GM12878 (cell line): ENCODE measurements around the gene AGBL3. TPM values are rescaled to one million over a fixed set of nuclear protein-coding genes. Genes with fewer than 3 reads are reported as not detected.

Source experiments
- ATAC-seq: fragments of 200-7000 bp; cut with Tn5 transposase; 3 replicates; pipeline ENCODE4 v1.9.1; 2020; ENCODE audit warnings: mild to moderate bottlenecking, moderate library complexity
- BruUV-seq: library from RNA; stranded (reverse); fragments of 400-500 nt; replicated peaks from 2 replicates; lab custom pipeline; 2021; lab: Mats Ljungman, UMichigan
- CTCF ChIA-PET: fragments of 300-600 bp; sonication (Branson Sonifier 250); formaldehyde crosslinking; extraction: SDS; loops from one replicate; lab custom pipeline; 2021; ENCODE audit warnings: inconsistent platforms; lab: Yijun Ruan, JAX
- POLR2A ChIA-PET: fragments of 350-600 bp; formaldehyde crosslinking; extraction: SDS; loops from one replicate; lab custom pipeline; 2021; ENCODE audit warnings: inconsistent platforms; lab: Charles Lee
- RAD21 ChIA-PET: fragments of 300-600 bp; sonication (Branson Sonifier 250); formaldehyde crosslinking; loops from one replicate; lab custom pipeline; 2023; ENCODE audit warnings: antibody characterized with exemption; ENCODE audit not compliant: unreplicated experiment; lab: Charles Lee
- SMC1A ChIA-PET: fragments of 300-600 bp; sonication (Branson Sonifier 250); formaldehyde crosslinking; loops from one replicate; lab custom pipeline; 2023; ENCODE audit not compliant: unreplicated experiment, uncharacterized antibody; lab: Charles Lee
- DNase-seq: peaks from one replicate; pipeline ENCODE4 v3.0.0-alpha.2; 2011; ENCODE audit warnings: low read depth, low spot score
- FAIRE-seq: peaks from 3 replicates; lab custom pipeline; 2011; peaks lifted over from hg19 to GRCh38; lab: Jason Lieb, UNC
- H2AFZ ChIP-seq: 2 replicates; pipeline ENCODE4 v1.6.0; 2011; ENCODE audit warnings: low read depth, low read length, control low read depth; ENCODE audit not compliant: control insufficient read depth
- H3K27ac ChIP-seq: 2 replicates; pipeline ENCODE4 v1.5.1; 2011; ENCODE audit warnings: control low read depth; ENCODE audit not compliant: control insufficient read depth, insufficient read depth
- H3K27me3 ChIP-seq, 2 experiments: replicated peaks in 1 of 2; 2 replicates each; pipeline versions ENCODE4 v1.6.0 to v1.6.1; 2011; ENCODE audit warnings: low read length in 1 of 2; ENCODE audit not compliant: control insufficient read depth in 2 of 2, insufficient read depth in 2 of 2
- H3K36me3 ChIP-seq, 2 experiments: 2 replicates each; pipeline ENCODE4 v1.5.1; 2011; ENCODE audit warnings: low read length in 1 of 2; ENCODE audit not compliant: control insufficient read depth in 2 of 2, insufficient read depth in 2 of 2
- H3K4me1 ChIP-seq: 2 replicates; pipeline ENCODE4 v1.6.1; 2011; ENCODE audit warnings: mild to moderate bottlenecking, low read length, moderate library complexity, mixed read lengths; ENCODE audit not compliant: control insufficient read depth, insufficient read depth
- H3K4me2 ChIP-seq: 2 replicates; pipeline ENCODE4 v1.6.0; 2011; ENCODE audit warnings: control low read depth; ENCODE audit not compliant: control insufficient read depth, insufficient read depth
- H3K4me3 ChIP-seq: fragments of 200-600 bp; sonication (generic); 2 replicates; pipeline ENCODE4 v1.5.1; 2016
- H3K79me2 ChIP-seq: 2 replicates; pipeline ENCODE4 v1.6.0; 2011; ENCODE audit warnings: low read length; ENCODE audit not compliant: control insufficient read depth, insufficient read depth
- H3K9ac ChIP-seq: 2 replicates; pipeline ENCODE4 v1.8.0; 2011; ENCODE audit warnings: low read length, control low read depth, mixed read lengths; ENCODE audit not compliant: control insufficient read depth, insufficient read depth
- H3K9me3 ChIP-seq: replicated peaks from 3 replicates; pipeline ENCODE4 v1.5.1; 2011; ENCODE audit warnings: mild to moderate bottlenecking, low read length; ENCODE audit not compliant: control insufficient read depth, insufficient read depth
- H4K20me1 ChIP-seq: 2 replicates; pipeline ENCODE4 v1.6.0; 2011; ENCODE audit not compliant: control insufficient read depth, insufficient read depth
- CHD4 ChIP-seq: fragments of 200-600 bp; sonication (generic); IDR thresholded peaks from 2 replicates; pipeline ENCODE4 v1.6.1; 2016; ENCODE audit warnings: mild to moderate bottlenecking
- CREB1 ChIP-seq: IDR thresholded peaks from 2 replicates; pipeline ENCODE4 v1.6.1; 2012; ENCODE audit warnings: low read depth, mild to moderate bottlenecking, inconsistent platforms
- ESRRA ChIP-seq: IDR thresholded peaks from 2 replicates; pipeline ENCODE4 v1.6.1; 2012; ENCODE audit warnings: mild to moderate bottlenecking, low read length, improper control_type of control experiment
- HDGF ChIP-seq: fragments of 450-650 bp; IDR thresholded peaks from 2 replicates; pipeline ENCODE4 v1.6.1; 2016; ENCODE audit warnings: antibody characterized with exemption
- MTA3 ChIP-seq: IDR thresholded peaks from 2 replicates; pipeline ENCODE4 v1.6.1; 2012; ENCODE audit warnings: low read length, inconsistent platforms, borderline replicate concordance
- PAX5 ChIP-seq: IDR thresholded peaks from 2 replicates; pipeline ENCODE4 v1.6.1; 2011; ENCODE audit warnings: low read depth, low read length, borderline replicate concordance
- RUNX3 ChIP-seq: IDR thresholded peaks from 2 replicates; pipeline ENCODE4 v1.6.1; 2012; ENCODE audit warnings: low read length, inconsistent platforms
- ZSCAN29 ChIP-seq: fragments of 450-650 bp; IDR thresholded peaks from 2 replicates; pipeline ENCODE4 v1.6.1; 2017; ENCODE audit warnings: mild to moderate bottlenecking, moderate library complexity
- WGBS: methylation state at CpG from one replicate; pipeline ENCODE4 v1.1.6; 2016; ENCODE audit warnings: low lambda C conversion rate; ENCODE audit not compliant: insufficient replicate concordance, insufficient coverage; ENCODE audit errors: missing lambda C conversion rate; 5-methylcytosine and 5-hydroxymethylcytosine counted together
- in situ Hi-C: fragments of 300-500 bp; cut with MboI; formaldehyde crosslinking; loops from 9 replicates; pipeline ENCODE4 v1.14.3; 2018; ENCODE audit warnings: mixed read lengths
- intact Hi-C: fragments of 100-400 bp; cut with micrococcal nuclease; formaldehyde crosslinking; loops from one replicate; pipeline ENCODE4 v1.14.2; 2022; ENCODE audit not compliant: unreplicated experiment
- polyA plus RNA-seq, 11 experiments: library from polyadenylated mRNA; depleted of rRNA in 4 of 11; unstranded in 6 of 11; stranded (reverse) in 5 of 11; fragments of >200 nt; fragmentation: Nextera tagmentation in 4 of 11; fragmentation: Illumina TruSeq in 1 of 11; extraction: Ambion mirVana in 4 of 11; extraction: Trizol in 1 of 11; gene quantifications; 1 replicate in 1 of 11; 2 replicates in 10 of 11; pipeline versions ENCODE4 v1.2.1 to v1.2.3, GENCODE V29; 2011 to 2016; ENCODE audit warnings: inconsistent platforms in 2 of 11, missing spikeins in 2 of 11, low read depth in 1 of 11
- total RNA-seq, 4 experiments: library from RNA; depleted of rRNA in 3 of 4; stranded (reverse); fragments of >200 nt in 3 of 4; fragmentation: Illumina TruSeq in 1 of 4; extraction: Trizol in 1 of 4; gene quantifications; 2 replicates each; pipeline versions ENCODE4 v1.2.1 to v1.2.3, GENCODE V29; 2013 to 2021
- TF ChIP-seq, protein P1 (sequence below): IDR thresholded peaks from 2 replicates; pipeline ENCODE4 v1.6.1; 2011; ENCODE audit warnings: borderline replicate concordance, low read depth, mild to moderate bottlenecking, moderate library complexity, mixed read lengths, low read length; ENCODE audit not compliant: insufficient read depth; ENCODE audit errors: extremely low read length
- TF ChIP-seq, protein P2 (sequence below): fragments of 450-650 bp; IDR thresholded peaks from 2 replicates; pipeline ENCODE4 v1.6.1; 2018; ENCODE audit warnings: mild to moderate bottlenecking, low read depth, moderate library complexity; ENCODE audit not compliant: partially characterized antibody

AGBL3 gene
- total and polyA plus RNA-seq, 10 of the 15 experiments (the other 5 are each of a cell fraction or from before 2014, with no cell fraction given) = 0.82 to 12.4 (median 3.7) TPM

DNA sequence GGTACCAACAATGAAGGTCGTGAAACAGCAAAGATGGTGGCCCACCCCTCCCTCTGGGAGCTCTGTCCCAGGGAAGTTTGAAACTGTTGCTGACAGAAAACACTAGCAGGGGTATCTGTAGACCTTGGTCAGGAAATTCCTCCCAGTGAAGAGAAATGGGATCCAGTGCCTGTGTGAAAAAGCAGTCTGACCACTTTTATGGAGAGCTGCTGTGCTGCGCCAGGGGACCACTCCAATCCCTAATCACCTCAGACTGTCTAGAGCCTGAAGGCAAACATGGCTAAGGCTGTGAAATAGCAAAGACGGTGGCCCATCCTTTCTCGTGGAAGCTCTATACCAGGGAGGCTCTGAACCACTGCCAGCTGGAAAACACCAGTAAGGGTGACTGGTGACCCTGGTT, 123.3 kb downstream of the AGBL3 start:
- no peak for DNase-seq
- H3K4me1 ChIP-seq = no peaks in the 10 kb centered on the region
- intact Hi-C loops = no loop called here
- in situ Hi-C loops = no loop called here
- 73% methylated on average over 4 of the region's 4 CpGs for WGBS
- H3K27me3 ChIP-seq = no peaks in the 10 kb centered on the region
- H2AFZ ChIP-seq = no peak overlapping the region
- POLR2A ChIA-PET = no interaction called here
- no peaks in the 10 kb centered on the region for H3K36me3 ChIP-seq
- no peaks in the 10 kb centered on the region; the same call in 2 of the 3 replicates for H3K9me3 ChIP-seq
- no peaks in the 10 kb centered on the region for H3K79me2 ChIP-seq
- H4K20me1 ChIP-seq = no peaks in the 10 kb centered on the region
- CTCF ChIA-PET = interaction anchor here (0.8 kb wide), 1 partner anchor 31 kb away, joined by 4 read pairs; no protein-coding TSS in a partner anchor
- BruUV-seq = no TSS peak
- SMC1A ChIA-PET = interaction anchor here (1.2 to 1.6 kb wide), 2 partner anchors 17 to 37 kb away, joined by 3 to 4 read pairs; no protein-coding TSS in a partner anchor
- no peak overlapping the region for H3K4me2 ChIP-seq
- TF ChIP-seq CHD4 = no peak
- no peak overlapping the region for H3K4me3 ChIP-seq
- FAIRE-seq = no peak
- H3K9ac ChIP-seq = no peak overlapping the region
- RAD21 ChIA-PET = no interaction called here
- no peak for ATAC-seq
- no peak overlapping the region for H3K27ac ChIP-seq

DNA sequence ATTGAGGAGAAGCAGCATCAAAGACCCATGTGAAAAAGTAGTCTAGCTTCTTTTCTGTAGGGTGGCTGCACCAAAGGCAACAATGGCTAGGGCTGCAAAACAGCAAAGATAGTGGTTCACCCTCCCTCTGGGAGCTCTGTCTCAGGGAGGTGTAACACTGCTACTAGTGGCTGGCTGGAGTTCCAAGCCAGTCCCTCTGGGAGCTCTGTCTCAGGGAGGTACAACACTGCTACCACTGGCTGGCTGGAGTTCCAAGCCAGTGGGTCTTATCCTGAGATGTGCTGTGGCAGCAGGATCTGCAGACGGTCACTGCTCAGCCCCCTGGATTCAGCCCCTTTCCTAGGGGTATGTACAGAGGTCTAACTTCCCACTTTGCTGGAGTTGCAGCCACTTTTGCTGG, 123.7 kb downstream of the AGBL3 start:
- RAD21 ChIA-PET = interaction anchor here (0.6 kb wide), 1 partner anchor 50 kb away, joined by 3 read pairs; no protein-coding TSS in a partner anchor
- no peaks in the 10 kb centered on the region; the same call in 2 of the 3 replicates for H3K9me3 ChIP-seq
- TF ChIP-seq ZSCAN29 (no peak), HDGF (no peak), MTA3 (no peak), ESRRA (no peak), CREB1 (no peak), PAX5 (no peak), RUNX3 (no peak)
- TF ChIP-seq, protein P1, sequence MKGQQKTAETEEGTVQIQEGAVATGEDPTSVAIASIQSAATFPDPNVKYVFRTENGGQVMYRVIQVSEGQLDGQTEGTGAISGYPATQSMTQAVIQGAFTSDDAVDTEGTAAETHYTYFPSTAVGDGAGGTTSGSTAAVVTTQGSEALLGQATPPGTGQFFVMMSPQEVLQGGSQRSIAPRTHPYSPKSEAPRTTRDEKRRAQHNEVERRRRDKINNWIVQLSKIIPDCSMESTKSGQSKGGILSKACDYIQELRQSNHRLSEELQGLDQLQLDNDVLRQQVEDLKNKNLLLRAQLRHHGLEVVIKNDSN = no peak
- TF ChIP-seq, protein P2, sequence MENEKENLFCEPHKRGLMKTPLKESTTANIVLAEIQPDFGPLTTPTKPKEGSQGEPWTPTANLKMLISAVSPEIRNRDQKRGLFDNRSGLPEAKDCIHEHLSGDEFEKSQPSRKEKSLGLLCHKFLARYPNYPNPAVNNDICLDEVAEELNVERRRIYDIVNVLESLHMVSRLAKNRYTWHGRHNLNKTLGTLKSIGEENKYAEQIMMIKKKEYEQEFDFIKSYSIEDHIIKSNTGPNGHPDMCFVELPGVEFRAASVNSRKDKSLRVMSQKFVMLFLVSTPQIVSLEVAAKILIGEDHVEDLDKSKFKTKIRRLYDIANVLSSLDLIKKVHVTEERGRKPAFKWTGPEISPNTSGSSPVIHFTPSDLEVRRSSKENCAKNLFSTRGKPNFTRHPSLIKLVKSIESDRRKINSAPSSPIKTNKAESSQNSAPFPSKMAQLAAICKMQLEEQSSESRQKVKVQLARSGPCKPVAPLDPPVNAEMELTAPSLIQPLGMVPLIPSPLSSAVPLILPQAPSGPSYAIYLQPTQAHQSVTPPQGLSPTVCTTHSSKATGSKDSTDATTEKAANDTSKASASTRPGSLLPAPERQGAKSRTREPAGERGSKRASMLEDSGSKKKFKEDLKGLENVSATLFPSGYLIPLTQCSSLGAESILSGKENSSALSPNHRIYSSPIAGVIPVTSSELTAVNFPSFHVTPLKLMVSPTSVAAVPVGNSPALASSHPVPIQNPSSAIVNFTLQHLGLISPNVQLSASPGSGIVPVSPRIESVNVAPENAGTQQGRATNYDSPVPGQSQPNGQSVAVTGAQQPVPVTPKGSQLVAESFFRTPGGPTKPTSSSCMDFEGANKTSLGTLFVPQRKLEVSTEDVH = no peak
- no peak overlapping the region for H3K9ac ChIP-seq
- POLR2A ChIA-PET = no interaction called here
- no peak overlapping the region for H3K27ac ChIP-seq
- in situ Hi-C loops (no loop called here), intact Hi-C loops (no loop called here)
- no peak for ATAC-seq
- BruUV-seq = no TSS peak
- no peaks in the 10 kb centered on the region for H3K4me1 ChIP-seq
- no peak overlapping the region for H3K4me3 ChIP-seq
- CTCF ChIA-PET = interaction anchor here (0.8 kb wide), 1 partner anchor 32 kb away, joined by 4 read pairs; no protein-coding TSS in a partner anchor
- DNase-seq = no peak
- H2AFZ ChIP-seq = no peak overlapping the region
- 86% methylated on average over 1 of the region's 1 CpG for WGBS
- no peaks in the 10 kb centered on the region for H3K36me3 ChIP-seq
- no peak overlapping the region for H3K4me2 ChIP-seq
- H4K20me1 ChIP-seq = no peaks in the 10 kb centered on the region
- SMC1A ChIA-PET = interaction anchor here (1.0 to 1.6 kb wide), 3 partner anchors 8 to 37 kb away, joined by 3 to 4 read pairs (median 3); no protein-coding TSS in a partner anchor
- no peak for FAIRE-seq
- no peaks in the 10 kb centered on the region for H3K27me3 ChIP-seq
- H3K79me2 ChIP-seq = no peaks in the 10 kb centered on the region
